Esophagus muscularis mucosa (tissue), 4 donors: Measurements from ENCODE around the gene MUC20.

Experiments
- EP300 ChIP-seq: sonication (generic); formaldehyde crosslinking; IDR thresholded peaks from one replicate; pipeline ENCODE4 v1.6.1; 2017; ENCODE audit warnings: antibody characterized with exemption
- POLR2A ChIP-seq: fragments of 450-650 bp; IDR thresholded peaks from one replicate; pipeline ENCODE4 v1.6.1; 2017; ENCODE audit warnings: antibody characterized with exemption, moderate library complexity, mild to moderate bottlenecking, low read depth
- POLR2AphosphoS5 ChIP-seq, 2 donors: sonication (generic); formaldehyde crosslinking; IDR thresholded peaks; one replicate each; pipeline ENCODE4 v1.6.1; 2017; ENCODE audit warnings: antibody characterized with exemption in 2 of 2
- TF ChIP-seq, protein P1 (sequence below), 3 experiments: fragments of 200-600 bp in 2 of 3; fragments of 450-650 bp in 1 of 3; sonication (generic) in 2 of 3; IDR thresholded peaks; one replicate each; pipeline ENCODE4 v1.5.1; 2017 to 2019; ENCODE audit warnings: antibody characterized with exemption in 3 of 3, mild to moderate bottlenecking in 2 of 3, moderate library complexity in 1 of 3

DNA sequence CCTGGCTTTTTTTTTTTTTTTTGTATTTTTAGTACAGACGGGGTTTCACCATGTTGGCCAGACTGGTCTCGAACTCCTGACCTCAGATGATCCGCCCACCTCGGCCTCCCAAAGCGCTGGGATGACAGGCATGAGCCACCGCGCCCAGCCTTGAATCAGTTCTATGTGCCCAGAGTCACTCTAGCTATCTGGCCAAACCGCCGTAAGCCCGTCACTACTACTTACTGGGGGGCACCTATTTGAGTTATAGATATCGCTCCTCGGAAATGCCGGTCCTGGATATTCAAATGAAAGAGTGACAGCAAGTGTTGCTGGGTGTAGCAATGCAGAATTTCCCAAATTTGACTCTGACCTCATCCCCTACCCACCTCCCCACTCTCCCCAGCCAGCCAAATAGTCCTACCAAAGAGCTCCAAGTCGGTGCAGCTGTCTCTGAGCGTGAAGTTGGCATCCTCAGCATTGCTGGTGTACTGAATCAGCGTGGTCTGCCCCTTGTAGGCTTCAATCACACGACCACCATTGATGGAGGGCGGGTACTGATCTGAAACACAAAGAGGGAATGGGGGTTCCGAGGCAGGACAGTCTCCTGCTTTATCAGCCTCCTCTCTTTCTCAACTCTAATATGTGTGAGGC, 38.1 kb downstream of the MUC20 start:
- TF ChIP-seq, protein P1, sequence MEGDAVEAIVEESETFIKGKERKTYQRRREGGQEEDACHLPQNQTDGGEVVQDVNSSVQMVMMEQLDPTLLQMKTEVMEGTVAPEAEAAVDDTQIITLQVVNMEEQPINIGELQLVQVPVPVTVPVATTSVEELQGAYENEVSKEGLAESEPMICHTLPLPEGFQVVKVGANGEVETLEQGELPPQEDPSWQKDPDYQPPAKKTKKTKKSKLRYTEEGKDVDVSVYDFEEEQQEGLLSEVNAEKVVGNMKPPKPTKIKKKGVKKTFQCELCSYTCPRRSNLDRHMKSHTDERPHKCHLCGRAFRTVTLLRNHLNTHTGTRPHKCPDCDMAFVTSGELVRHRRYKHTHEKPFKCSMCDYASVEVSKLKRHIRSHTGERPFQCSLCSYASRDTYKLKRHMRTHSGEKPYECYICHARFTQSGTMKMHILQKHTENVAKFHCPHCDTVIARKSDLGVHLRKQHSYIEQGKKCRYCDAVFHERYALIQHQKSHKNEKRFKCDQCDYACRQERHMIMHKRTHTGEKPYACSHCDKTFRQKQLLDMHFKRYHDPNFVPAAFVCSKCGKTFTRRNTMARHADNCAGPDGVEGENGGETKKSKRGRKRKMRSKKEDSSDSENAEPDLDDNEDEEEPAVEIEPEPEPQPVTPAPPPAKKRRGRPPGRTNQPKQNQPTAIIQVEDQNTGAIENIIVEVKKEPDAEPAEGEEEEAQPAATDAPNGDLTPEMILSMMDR (IDR thresholded peaks at IDR 0.05), result no peak
- no peak for TF ChIP-seq POLR2A
- no peak for TF ChIP-seq POLR2AphosphoS5 (IDR thresholded peaks at IDR 0.05)
- TF ChIP-seq EP300, result no peak
